WTC11 (cell line): Measurements from ENCODE around the gene SPATS2. TPM values are rescaled to one million over a fixed set of nuclear protein-coding genes. Genes with fewer than 3 reads are reported as not detected.

ENCODE experiments used
- ATAC-seq: fragments of 200-7000 bp; cut with Tn5 transposase; 2 replicates; pipeline ENCODE4 v1.10.0; 2021; ENCODE audit warnings: mild to moderate bottlenecking, moderate library complexity
- CTCF ChIA-PET: fragments of 300-600 bp; sonication (Branson Sonifier 250); formaldehyde crosslinking; loops from one replicate; lab custom pipeline; 2021; ENCODE audit warnings: antibody characterized with exemption; lab: Charles Lee
- POLR2A ChIA-PET: fragments of 350-600 bp; sonication (Branson Sonifier 250); formaldehyde crosslinking; loops from one replicate; lab custom pipeline; 2021; ENCODE audit warnings: antibody characterized with exemption; lab: Charles Lee
- DNase-seq: peaks from one replicate; pipeline ENCODE4 v3.0.0; 2021; ENCODE audit warnings: low spot score
- H3K27ac Mint-ChIP-seq: 2 replicates; pipeline ENCODE4 v1.8.0; 2021; ENCODE audit warnings: mixed read lengths
- H3K27me3 Mint-ChIP-seq: 2 replicates; pipeline ENCODE4 v1.8.0; 2021; ENCODE audit warnings: low read depth, mild to moderate bottlenecking, moderate library complexity, mixed read lengths
- H3K36me3 Mint-ChIP-seq: 2 replicates; pipeline ENCODE4 v1.8.0; 2021; ENCODE audit warnings: mixed read lengths
- H3K4me1 Mint-ChIP-seq: 2 replicates; pipeline ENCODE4 v1.8.0; 2022; ENCODE audit warnings: mixed read lengths
- H3K4me3 Mint-ChIP-seq: 2 replicates; pipeline ENCODE4 v1.8.0; 2021; ENCODE audit warnings: mild to moderate bottlenecking, moderate library complexity, mixed read lengths
- H3K9me3 Mint-ChIP-seq: 2 replicates; pipeline ENCODE4 v1.8.0; 2021; ENCODE audit warnings: mixed read lengths
- ERG ChIP-seq: fragments of 250-450 bp; sonication (Bioruptor Pico); IDR thresholded peaks from 2 replicates; pipeline ENCODE4 v1.8.0; 2021; ENCODE audit warnings: mild to moderate bottlenecking
- ETV6 ChIP-seq: sonication (generic); formaldehyde crosslinking; IDR thresholded peaks from 2 replicates; pipeline ENCODE4 v1.8.1; 2022; ENCODE audit warnings: mild to moderate bottlenecking, missing genetic modification reagents
- FOXJ3 ChIP-seq: sonication (generic); formaldehyde crosslinking; IDR thresholded peaks from 2 replicates; pipeline ENCODE4 v1.9.0; 2021; ENCODE audit warnings: missing genetic modification reagents, mild to moderate bottlenecking, borderline replicate concordance
- GABPB1 ChIP-seq: sonication (generic); formaldehyde crosslinking; IDR thresholded peaks from 2 replicates; pipeline ENCODE4 v1.8.1; 2023; ENCODE audit warnings: mild to moderate bottlenecking, missing genetic modification reagents
- HMGXB4 ChIP-seq: sonication (generic); formaldehyde crosslinking; IDR thresholded peaks from 2 replicates; pipeline ENCODE4 v1.8.1; 2023; ENCODE audit warnings: mild to moderate bottlenecking, moderate library complexity, missing genetic modification reagents
- IRF1 ChIP-seq: sonication (generic); formaldehyde crosslinking; IDR thresholded peaks from 2 replicates; pipeline ENCODE4 v1.8.0; 2023; ENCODE audit warnings: missing genetic modification reagents
- MXD4 ChIP-seq: fragments of 250-450 bp; sonication (Bioruptor Pico); IDR thresholded peaks from 2 replicates; pipeline ENCODE4 v1.8.0; 2021; ENCODE audit warnings: mild to moderate bottlenecking, moderate library complexity, borderline replicate concordance
- NR1H2 ChIP-seq: sonication (generic); formaldehyde crosslinking; IDR thresholded peaks from 2 replicates; pipeline ENCODE4 v1.9.0; 2021; ENCODE audit warnings: mild to moderate bottlenecking, moderate library complexity, missing genetic modification reagents
- NR2C2 ChIP-seq: sonication (generic); formaldehyde crosslinking; IDR thresholded peaks from 2 replicates; pipeline ENCODE4 v1.8.0; 2022; ENCODE audit warnings: mild to moderate bottlenecking, missing genetic modification reagents
- PRDM15 ChIP-seq: sonication (generic); formaldehyde crosslinking; IDR thresholded peaks from 2 replicates; pipeline ENCODE4 v1.8.0; 2022; ENCODE audit warnings: missing genetic modification reagents
- PREB ChIP-seq: sonication (generic); formaldehyde crosslinking; IDR thresholded peaks from 2 replicates; pipeline ENCODE4 v1.8.1; 2022; ENCODE audit warnings: mild to moderate bottlenecking, missing genetic modification reagents, moderate library complexity, borderline replicate concordance
- SP1 ChIP-seq: sonication (generic); formaldehyde crosslinking; conservative IDR thresholded peaks from 2 replicates; pipeline ENCODE4 v1.8.1; 2022; ENCODE audit warnings: missing genetic modification reagents
- TEAD1 ChIP-seq: sonication (generic); formaldehyde crosslinking; IDR thresholded peaks from 2 replicates; pipeline ENCODE4 v1.8.0; 2022; ENCODE audit warnings: mild to moderate bottlenecking, missing genetic modification reagents
- TEAD4 ChIP-seq: sonication (generic); formaldehyde crosslinking; IDR thresholded peaks from 2 replicates; pipeline ENCODE4 v1.8.0; 2022; ENCODE audit warnings: mild to moderate bottlenecking, missing genetic modification reagents
- ZNF121 ChIP-seq: sonication (generic); formaldehyde crosslinking; IDR thresholded peaks from 2 replicates; pipeline ENCODE4 v1.8.0; 2023; ENCODE audit warnings: missing genetic modification reagents
- ZNF671 ChIP-seq: fragments of 250-450 bp; sonication (Bioruptor Pico); IDR thresholded peaks from 2 replicates; pipeline ENCODE4 v1.8.0; 2021; ENCODE audit warnings: mild to moderate bottlenecking
- ZSCAN18 ChIP-seq: fragments of 250-450 bp; sonication (Bioruptor Pico); IDR thresholded peaks from 2 replicates; pipeline ENCODE4 v2.1.2; 2022; ENCODE audit warnings: mild to moderate bottlenecking, moderate library complexity
- total RNA-seq: library from RNA; stranded (reverse); gene quantifications from 3 replicates; pipeline ENCODE4 v1.2.3, GENCODE V29; 2021

SPATS2 gene
- total RNA-seq, 1 experiment from 2014 or later, result 25.9 TPM

- peak; percentile 53 for TF ChIP-seq HMGXB4 (CRISPR knock-in tag)
These were observed 200.6 kb downstream of the SPATS2 start, which contains the start of gene MCRS1 (continued) for GRCh38 chr12:49567611-49568441.

- peaks cover 19% of the 10 kb centered on the region for H3K36me3 Mint-ChIP-seq
- peak overlapping the region; percentile 98 for H3K4me3 Mint-ChIP-seq
- H3K4me1 Mint-ChIP-seq, result peaks cover 12% of the 10 kb centered on the region
- peaks cover 7% of the 10 kb centered on the region for H3K9me3 Mint-ChIP-seq
- ATAC-seq (peak; percentile 29), DNase-seq (no peak)
- H3K27ac Mint-ChIP-seq, result peak overlapping the region; percentile 99
- ChIA-PET POLR2A (interaction anchor here (0.6 kb wide), 1 partner anchor 274 kb away, joined by 3 read pairs; no protein-coding TSS in a partner anchor), CTCF (interaction anchor here (2.4 kb wide), 1 partner anchor 12 kb away, joined by 16 read pairs; no protein-coding TSS in a partner anchor)
- no peaks in the 10 kb centered on the region for H3K27me3 Mint-ChIP-seq
- TF ChIP-seq IRF1 (CRISPR knock-in tag) (no peak), MXD4 (CRISPR knock-in tag) (no peak), ZNF671 (CRISPR knock-in tag) (no peak), NR1H2 (no peak), GABPB1 (CRISPR knock-in tag) (no peak), ERG (CRISPR knock-in tag) (no peak), PRDM15 (CRISPR knock-in tag) (no peak), TEAD1 (CRISPR knock-in tag) (no peak), FOXJ3 (no peak), SP1 (CRISPR knock-in tag) (no peak), ZSCAN18 (CRISPR knock-in tag) (no peak), PREB (no peak), NR2C2 (no peak), ZNF121 (CRISPR knock-in tag) (no peak), HMGXB4 (CRISPR knock-in tag) (no peak; the same call in 1 of the 2 replicates), TEAD4 (CRISPR knock-in tag) (no peak), ETV6 (CRISPR knock-in tag) (no peak)
These were observed 201.3 kb downstream of the SPATS2 start for GRCh38 chr12:49568442-49569162.
